PC-9 (cell line): ENCODE results near the gene CCDC33. TPM values are rescaled to one million over a fixed set of nuclear protein-coding genes. Genes with fewer than 3 reads are reported as not detected.

Experiments
- BruUV-seq: library from RNA; stranded (reverse); fragments of 400-500 nt; replicated peaks from 2 replicates; lab custom pipeline; 2021; lab: Mats Ljungman, UMichigan
- CTCF ChIA-PET: fragments of 300-600 bp; sonication (Branson Sonifier 250); formaldehyde crosslinking; loops from one replicate; lab custom pipeline; 2022; ENCODE audit warnings: antibody characterized with exemption; lab: Charles Lee
- POLR2A ChIA-PET: fragments of 300-600 bp; sonication (Branson Sonifier 250); formaldehyde crosslinking; loops from one replicate; lab custom pipeline; 2022; ENCODE audit warnings: antibody characterized with exemption; ENCODE audit not compliant: unreplicated experiment; lab: Charles Lee
- DNase-seq, 2 experiments: peaks; one replicate each; pipeline versions ENCODE4 v3.0.0 to v3.0.0-alpha.2; 2015 to 2022; ENCODE audit warnings: mixed read lengths in 1 of 2
- H2AFZ ChIP-seq: fragments of 200-600 bp; sonication (generic); 2 replicates; pipeline ENCODE4 v1.8.1; 2017; ENCODE audit warnings: antibody characterized with exemption
- H3F3A ChIP-seq: fragments of 200-600 bp; sonication (generic); 2 replicates; pipeline ENCODE4 v1.8.1; 2017; ENCODE audit warnings: antibody characterized with exemption, mild to moderate bottlenecking, low read depth; ENCODE audit not compliant: insufficient read depth
- H3K27ac ChIP-seq: fragments of 200-600 bp; sonication (generic); 2 replicates; pipeline ENCODE4 v1.6.1; 2016; ENCODE audit warnings: mixed run types
- H3K27me3 ChIP-seq: fragments of 200-600 bp; sonication (generic); 2 replicates; pipeline ENCODE4 v1.6.1; 2016; ENCODE audit warnings: low read depth, mixed run types; ENCODE audit not compliant: insufficient read depth
- H3K36me3 ChIP-seq: fragments of 200-600 bp; sonication (generic); 2 replicates; pipeline ENCODE4 v1.6.1; 2016; ENCODE audit warnings: low read depth, mixed run types
- H3K4me1 ChIP-seq: fragments of 200-600 bp; sonication (generic); replicated peaks from 2 replicates; pipeline ENCODE4 v1.6.1; 2016; ENCODE audit warnings: mixed run types; ENCODE audit not compliant: insufficient read depth
- H3K4me2 ChIP-seq: fragments of 200-600 bp; sonication (generic); 2 replicates; pipeline ENCODE4 v1.6.1; 2017; ENCODE audit warnings: mixed run types
- H3K4me3 ChIP-seq: fragments of 200-600 bp; sonication (generic); 2 replicates; pipeline ENCODE4 v1.6.1; 2016; ENCODE audit warnings: mixed run types
- H3K79me2 ChIP-seq: fragments of 200-600 bp; sonication (generic); 2 replicates; pipeline ENCODE4 v1.6.1; 2017; ENCODE audit warnings: low read depth, mixed run types
- H3K9me2 ChIP-seq: fragments of 200-600 bp; sonication (generic); 2 replicates; pipeline ENCODE4 v1.8.1; 2017; ENCODE audit warnings: mild to moderate bottlenecking; ENCODE audit not compliant: insufficient read depth
- H3K9me3 ChIP-seq: fragments of 200-600 bp; sonication (generic); 2 replicates; pipeline ENCODE4 v1.8.1; 2016; ENCODE audit warnings: low read depth; ENCODE audit not compliant: insufficient read depth
- H4K20me1 ChIP-seq: fragments of 200-600 bp; sonication (generic); 2 replicates; pipeline ENCODE4 v1.8.1; 2017; ENCODE audit not compliant: insufficient read depth
- CTCF ChIP-seq: fragments of 200-600 bp; sonication (generic); conservative IDR thresholded peaks from 2 replicates; pipeline ENCODE4 v1.6.1; 2017; ENCODE audit warnings: mixed run types, antibody characterized with exemption, mild to moderate bottlenecking, moderate library complexity
- EZH2 ChIP-seq: fragments of 200-600 bp; sonication (generic); IDR thresholded peaks from 2 replicates; pipeline ENCODE4 v1.8.0; 2017; ENCODE audit warnings: antibody characterized with exemption, low read depth
- intact Hi-C: fragments of 100-400 bp; cut with micrococcal nuclease; formaldehyde crosslinking; loops from one replicate; pipeline ENCODE4 v1.10.0; 2022; ENCODE audit not compliant: unreplicated experiment
- total RNA-seq: library from RNA; stranded (reverse); gene quantifications from 2 replicates; pipeline ENCODE4 v1.2.3, GENCODE V29; 2021

CCDC33 gene
- total RNA-seq, 1 experiment from 2014 or later, result 7.5 TPM

GRCh38 chr15:74333662-74334061 lies 97.5 kb downstream of the CCDC33 start:
- Histone ChIP-seq H3K4me2 (no peak overlapping the region), H3K9me3 (no peaks in the 10 kb centered on the region), H4K20me1 (no peaks in the 10 kb centered on the region), H3K27me3 (no peaks in the 10 kb centered on the region), H3F3A (no peaks in the 10 kb centered on the region; the same call in 1 of the 2 replicates), H3K27ac (no peak overlapping the region), H3K4me3 (no peak overlapping the region), H3K79me2 (no peaks in the 10 kb centered on the region), H3K36me3 (no peaks in the 10 kb centered on the region), H3K4me1 (peaks cover 28% of the 10 kb centered on the region), H2AFZ (no peak overlapping the region), H3K9me2 (no peaks in the 10 kb centered on the region)
- no peak for TF ChIP-seq CTCF
- no peak for TF ChIP-seq EZH2
- intact Hi-C loops, result no loop called here
- POLR2A ChIA-PET, result no interaction called here
- BruUV-seq, result no TSS peak
- CTCF ChIA-PET, result no interaction called here
- DNase-seq, result no peak

GRCh38 chr15:74334127-74334526 lies 98.0 kb downstream of the CCDC33 start:
- no TSS peak for BruUV-seq
- peaks cover 3% of the 10 kb centered on the region; the same call in 1 of the 2 replicates for H3F3A ChIP-seq
- H3K9me2 ChIP-seq, result no peaks in the 10 kb centered on the region
- no peaks in the 10 kb centered on the region for H3K36me3 ChIP-seq
- H3K27ac ChIP-seq, result no peak overlapping the region
- no peak for DNase-seq
- TF ChIP-seq EZH2, result no peak
- no peak for TF ChIP-seq CTCF
- no peaks in the 10 kb centered on the region for H3K79me2 ChIP-seq
- peaks cover 33% of the 10 kb centered on the region for H3K4me1 ChIP-seq
- no peak overlapping the region for H2AFZ ChIP-seq
- H3K9me3 ChIP-seq, result no peaks in the 10 kb centered on the region
- ChIA-PET POLR2A (no interaction called here), CTCF (no interaction called here)
- intact Hi-C loops, result no loop called here
- H4K20me1 ChIP-seq, result no peaks in the 10 kb centered on the region
- no peak overlapping the region for H3K4me3 ChIP-seq
- H3K27me3 ChIP-seq, result no peaks in the 10 kb centered on the region
- H3K4me2 ChIP-seq, result no peak overlapping the region

GRCh38 chr15:74335396-74335795 lies 99.3 kb downstream of the CCDC33 start:
- ChIA-PET POLR2A (no interaction called here), CTCF (no interaction called here)
- no peaks in the 10 kb centered on the region for H3K9me2 ChIP-seq
- peaks cover 43% of the 10 kb centered on the region for H3K4me1 ChIP-seq
- no TSS peak for BruUV-seq
- no peak overlapping the region for H3K4me2 ChIP-seq
- no peaks in the 10 kb centered on the region for H3K79me2 ChIP-seq
- TF ChIP-seq EZH2 (no peak), CTCF (no peak)
- no peaks in the 10 kb centered on the region for H3K36me3 ChIP-seq
- H3F3A ChIP-seq, result peaks cover 13% of the 10 kb centered on the region
- H3K9me3 ChIP-seq, result no peaks in the 10 kb centered on the region
- H3K27ac ChIP-seq, result no peak overlapping the region
- no peak overlapping the region for H3K4me3 ChIP-seq
- H4K20me1 ChIP-seq, result no peaks in the 10 kb centered on the region
- no peak for DNase-seq
- intact Hi-C loops, result no loop called here
- H2AFZ ChIP-seq, result no peak overlapping the region
- H3K27me3 ChIP-seq, result no peaks in the 10 kb centered on the region
